ENCODE measurements around the gene PRAME. TPM values are rescaled to one million over a fixed set of nuclear protein-coding genes. Genes with fewer than 3 reads are reported as not detected.
A peak's percentile ranks its signal among the peaks of the same experiment; 100 is the strongest.

The PRAME gene
- total and polyA plus RNA-seq, 10 donors: 0.04 to 0.24 (median 0.12) TPM; not detected in 6

DNA sequence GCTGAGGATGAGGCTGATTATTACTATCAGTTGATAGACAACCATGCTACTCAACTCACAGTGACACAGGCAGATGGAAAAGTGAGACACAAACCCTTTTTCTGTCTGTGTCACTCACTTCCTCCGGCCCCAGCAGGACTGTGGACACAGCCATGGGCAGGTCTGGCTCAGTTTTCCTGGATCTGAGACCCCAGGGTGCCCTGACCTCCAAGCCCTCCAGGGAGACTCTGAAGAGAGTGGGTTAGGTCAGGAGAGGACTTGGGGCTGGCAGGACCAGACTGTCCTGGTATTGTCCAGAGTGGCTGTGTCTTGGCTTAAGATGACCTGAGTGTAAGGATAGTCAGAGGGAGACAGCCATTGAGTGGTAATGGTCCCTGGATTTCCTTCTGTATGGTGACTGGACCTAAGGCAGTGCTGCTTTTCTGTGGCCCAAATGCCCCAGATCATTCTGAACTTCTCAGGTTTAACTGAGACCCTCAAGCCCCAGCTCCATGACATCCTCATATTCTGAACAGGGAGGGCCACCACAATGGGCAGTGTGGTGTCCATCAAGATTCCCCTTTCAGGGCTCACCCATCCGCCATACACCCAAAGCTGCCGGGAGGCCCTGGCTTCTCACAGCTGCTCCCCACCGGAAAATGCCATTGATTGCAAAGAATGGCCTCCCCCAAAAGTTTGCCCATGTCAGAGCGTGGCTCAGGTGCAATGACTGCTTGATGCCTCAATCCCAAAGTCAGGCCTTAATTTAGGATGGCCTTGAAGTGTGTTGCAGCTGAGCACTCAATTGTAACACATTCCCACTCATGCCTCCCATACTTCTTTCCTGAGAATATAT, 36.2 kb upstream of the PRAME start:
- Histone ChIP-seq H3K27ac (no peak overlapping the region), H3K27me3 (replicated peaks in 1 of 7) (peaks cover 0 to 8% (median 0%) of the 10 kb centered on the region in 7 donors), H3K4me3 (no peak overlapping the region), H3K4me1 (peaks cover 0 to 6% (median 0%) of the 10 kb centered on the region in 6 donors), H3K9me3 (no peaks in the 10 kb centered on the region), H3K36me3 (no peaks in the 10 kb centered on the region)
- WGBS, 5 donors: 57 to 95% (median 80%) methylated on average over 4 to 5 of the region's 5 CpGs
- intact Hi-C loops (cut with DNase I; ENCODE audit: low total_unique reads): loop anchor here (10.0 kb wide), 1 partner anchor 90 kb away; no protein-coding TSS in a partner anchor
- no peak for DNase-seq
- TF ChIP-seq POLR2A (IDR thresholded peaks at IDR 0.05) (no peak), POLR2AphosphoS5 (IDR thresholded peaks at IDR 0.05) (no peak)
- TF ChIP-seq, protein P1, sequence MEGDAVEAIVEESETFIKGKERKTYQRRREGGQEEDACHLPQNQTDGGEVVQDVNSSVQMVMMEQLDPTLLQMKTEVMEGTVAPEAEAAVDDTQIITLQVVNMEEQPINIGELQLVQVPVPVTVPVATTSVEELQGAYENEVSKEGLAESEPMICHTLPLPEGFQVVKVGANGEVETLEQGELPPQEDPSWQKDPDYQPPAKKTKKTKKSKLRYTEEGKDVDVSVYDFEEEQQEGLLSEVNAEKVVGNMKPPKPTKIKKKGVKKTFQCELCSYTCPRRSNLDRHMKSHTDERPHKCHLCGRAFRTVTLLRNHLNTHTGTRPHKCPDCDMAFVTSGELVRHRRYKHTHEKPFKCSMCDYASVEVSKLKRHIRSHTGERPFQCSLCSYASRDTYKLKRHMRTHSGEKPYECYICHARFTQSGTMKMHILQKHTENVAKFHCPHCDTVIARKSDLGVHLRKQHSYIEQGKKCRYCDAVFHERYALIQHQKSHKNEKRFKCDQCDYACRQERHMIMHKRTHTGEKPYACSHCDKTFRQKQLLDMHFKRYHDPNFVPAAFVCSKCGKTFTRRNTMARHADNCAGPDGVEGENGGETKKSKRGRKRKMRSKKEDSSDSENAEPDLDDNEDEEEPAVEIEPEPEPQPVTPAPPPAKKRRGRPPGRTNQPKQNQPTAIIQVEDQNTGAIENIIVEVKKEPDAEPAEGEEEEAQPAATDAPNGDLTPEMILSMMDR (IDR thresholded peaks at IDR 0.05 in 8 of 11, conservative IDR thresholded peaks at IDR 0.05 in 3 of 11): no peak

DNA sequence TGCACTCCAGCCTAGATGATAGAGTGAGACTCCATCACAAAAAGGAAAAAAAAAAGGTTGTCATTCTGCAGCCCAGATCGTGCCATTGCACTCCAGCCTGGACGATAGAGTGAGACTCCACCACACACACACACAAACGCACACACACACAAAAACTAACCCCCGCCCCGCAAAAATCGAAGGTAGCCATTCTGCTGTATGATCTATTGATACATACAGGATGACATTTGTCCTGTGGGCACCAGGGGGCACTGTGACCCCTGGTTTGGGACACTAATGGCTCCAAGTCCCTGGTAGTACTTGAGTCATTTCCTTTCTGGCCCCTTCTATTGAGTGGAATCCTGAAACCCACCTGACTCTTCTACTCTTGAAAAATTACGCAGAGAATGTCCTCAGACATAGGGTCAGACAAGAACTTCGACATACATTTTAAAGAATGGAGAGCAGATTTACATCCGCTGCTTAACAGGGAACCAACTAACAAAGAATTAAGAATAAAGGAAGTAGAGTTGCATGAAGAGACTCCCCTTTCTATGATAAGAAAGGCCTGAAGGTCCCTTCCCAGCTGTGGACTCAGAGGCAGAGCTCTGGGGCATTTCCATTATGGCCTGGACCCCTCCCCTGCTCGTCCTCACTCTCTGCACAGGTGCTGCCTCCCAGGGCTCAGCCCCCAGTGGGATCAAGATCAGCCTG, 35.0 kb upstream of the PRAME start:
- peak; percentile 83 for DNase-seq
- peaks cover 0 to 8% (median 0%) of the 10 kb centered on the region in 7 donors for H3K27me3 ChIP-seq (replicated peaks in 1 of 7)
- intact Hi-C loops (cut with DNase I; ENCODE audit: low total_unique reads): loop anchor here (10.0 kb wide), 1 partner anchor 91 kb away; no protein-coding TSS in a partner anchor
- H3K9me3 ChIP-seq: no peaks in the 10 kb centered on the region
- TF ChIP-seq, protein P1 (IDR thresholded peaks at IDR 0.05 in 8 of 11, conservative IDR thresholded peaks at IDR 0.05 in 3 of 11): peak; percentile 49 to 75 (median 68)
- no peak for TF ChIP-seq POLR2A (IDR thresholded peaks at IDR 0.05)
- no peak overlapping the region for H3K27ac ChIP-seq
- H3K4me1 ChIP-seq: peaks cover 0 to 6% (median 0%) of the 10 kb centered on the region in 6 donors
- WGBS, 5 donors: 31 to 47% (median 40%) methylated on average over 10 of the region's 10 CpGs
- no peaks in the 10 kb centered on the region for H3K36me3 ChIP-seq
- H3K4me3 ChIP-seq: no peak overlapping the region

DNA sequence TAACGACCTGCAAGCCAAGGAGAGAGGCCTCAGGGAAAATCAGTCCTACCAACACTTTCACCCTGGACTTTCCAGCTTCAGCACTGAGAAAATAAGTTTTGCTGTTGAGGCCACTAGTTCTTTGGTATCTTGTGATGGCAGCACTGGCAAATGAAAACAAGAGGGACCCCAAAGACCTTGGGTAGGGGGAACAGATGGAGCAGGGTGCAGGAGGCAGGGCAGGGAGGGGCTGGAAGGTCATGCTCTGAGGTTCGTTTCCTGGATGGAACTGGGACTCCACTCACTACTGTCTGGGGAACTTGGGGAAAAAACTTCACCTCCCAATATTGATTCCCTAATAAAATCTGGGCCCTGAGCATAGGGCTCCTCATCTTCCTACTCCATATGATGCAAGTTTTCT, 34.2 kb upstream of the PRAME start:
- H3K4me3 ChIP-seq: no peak overlapping the region
- H3K4me1 ChIP-seq: peaks cover 0 to 12% (median 1%) of the 10 kb centered on the region in 6 donors
- H3K36me3 ChIP-seq: no peaks in the 10 kb centered on the region
- no peak for DNase-seq
- H3K27me3 ChIP-seq (replicated peaks in 1 of 7): peaks cover 0 to 8% (median 0%) of the 10 kb centered on the region in 7 donors
- TF ChIP-seq, protein P1 (IDR thresholded peaks at IDR 0.05 in 8 of 11, conservative IDR thresholded peaks at IDR 0.05 in 3 of 11): no peak
- no peak for TF ChIP-seq POLR2A (IDR thresholded peaks at IDR 0.05)
- TF ChIP-seq POLR2AphosphoS5 (IDR thresholded peaks at IDR 0.05): no peak
- H3K27ac ChIP-seq: no peak overlapping the region
- intact Hi-C loops (cut with DNase I; ENCODE audit: low total_unique reads): loop anchor here (10.0 kb wide), 1 partner anchor 92 kb away; no protein-coding TSS in a partner anchor
- WGBS, 5 donors: 58 to 70% (median 68%) methylated on average over 2 of the region's 2 CpGs
- no peaks in the 10 kb centered on the region for H3K9me3 ChIP-seq
